Activated CD8-positive, alpha-beta memory T cell treated with anti-CD3 and anti-CD28 coated beads, Interleukin-2, amount 50 U/mL, for 1 hour (primary cell): ENCODE data around the gene LGMN.

ENCODE experiments used
- DNase-seq: peaks from one replicate; pipeline ENCODE4 v3.0.0-alpha.2; 2020; ENCODE audit errors: extremely low read depth

LGMN gene

DNA sequence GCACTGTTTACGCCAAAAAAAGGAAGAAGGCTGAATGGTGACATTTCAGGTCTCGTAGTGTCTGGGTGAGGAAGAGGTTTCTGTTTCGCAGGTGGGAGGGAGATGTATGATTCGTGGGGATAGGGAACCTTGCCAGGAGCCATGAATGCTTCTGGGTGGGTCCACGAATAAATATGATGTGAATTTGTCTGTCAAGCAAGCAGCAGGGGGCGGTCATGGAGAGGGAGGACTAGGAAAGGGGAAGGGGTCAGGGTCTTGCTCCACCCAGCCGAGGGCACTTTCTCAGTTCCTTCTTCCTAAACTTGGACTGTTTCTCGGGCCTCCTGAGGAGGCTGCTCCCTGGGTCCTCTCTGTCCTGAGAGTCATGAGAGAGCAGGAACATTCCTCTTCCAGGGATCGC, 72.5 kb downstream of the LGMN start:
- no peak for DNase-seq

DNA sequence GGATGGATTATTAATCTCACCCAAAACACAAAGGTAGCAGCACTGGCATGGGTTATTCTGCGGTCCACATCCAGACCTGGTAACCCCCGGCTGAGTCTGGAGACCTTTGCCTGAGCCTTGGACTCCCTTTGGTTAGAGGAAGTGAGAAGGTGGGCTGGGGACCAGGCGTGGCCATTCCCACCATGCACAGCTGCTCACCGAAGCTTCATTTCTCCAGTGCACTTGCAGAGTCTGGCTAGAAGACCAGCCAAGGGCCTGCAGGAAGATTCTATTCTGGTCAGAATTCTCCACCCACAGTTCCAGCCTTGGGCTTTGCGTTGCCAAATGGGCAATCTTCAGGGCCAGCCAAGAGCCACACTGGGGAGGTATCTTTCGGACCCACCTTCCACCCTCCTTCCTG, 73.0 kb downstream of the LGMN start:
- no peak for DNase-seq

DNA sequence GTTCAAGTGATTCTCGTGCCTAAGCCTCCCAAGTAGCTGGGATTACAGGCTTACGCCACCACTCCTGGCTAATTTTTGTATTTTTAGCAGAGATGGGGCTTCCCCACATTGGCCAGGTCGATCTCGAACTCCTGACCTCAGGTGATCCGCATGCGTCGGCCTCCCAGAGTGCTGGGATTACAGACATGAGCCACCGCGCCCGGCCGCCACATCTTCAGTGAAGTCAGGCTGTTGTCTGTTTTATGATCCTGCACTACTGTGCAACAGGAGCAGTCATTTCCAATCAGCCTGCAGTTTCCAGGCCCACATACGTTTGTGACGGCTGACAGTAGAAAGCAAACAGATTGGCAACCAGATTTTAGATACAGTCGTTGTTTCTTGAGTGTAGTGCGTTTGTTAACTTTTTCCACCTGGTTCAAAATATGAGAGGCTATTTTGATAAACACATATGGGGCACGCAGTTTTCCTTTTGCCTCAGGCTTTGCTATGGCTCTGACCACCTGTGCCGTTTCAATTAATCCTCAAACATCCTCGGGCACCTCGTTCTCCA, 74.8 kb downstream of the LGMN start:
- DNase-seq = no peak

DNA sequence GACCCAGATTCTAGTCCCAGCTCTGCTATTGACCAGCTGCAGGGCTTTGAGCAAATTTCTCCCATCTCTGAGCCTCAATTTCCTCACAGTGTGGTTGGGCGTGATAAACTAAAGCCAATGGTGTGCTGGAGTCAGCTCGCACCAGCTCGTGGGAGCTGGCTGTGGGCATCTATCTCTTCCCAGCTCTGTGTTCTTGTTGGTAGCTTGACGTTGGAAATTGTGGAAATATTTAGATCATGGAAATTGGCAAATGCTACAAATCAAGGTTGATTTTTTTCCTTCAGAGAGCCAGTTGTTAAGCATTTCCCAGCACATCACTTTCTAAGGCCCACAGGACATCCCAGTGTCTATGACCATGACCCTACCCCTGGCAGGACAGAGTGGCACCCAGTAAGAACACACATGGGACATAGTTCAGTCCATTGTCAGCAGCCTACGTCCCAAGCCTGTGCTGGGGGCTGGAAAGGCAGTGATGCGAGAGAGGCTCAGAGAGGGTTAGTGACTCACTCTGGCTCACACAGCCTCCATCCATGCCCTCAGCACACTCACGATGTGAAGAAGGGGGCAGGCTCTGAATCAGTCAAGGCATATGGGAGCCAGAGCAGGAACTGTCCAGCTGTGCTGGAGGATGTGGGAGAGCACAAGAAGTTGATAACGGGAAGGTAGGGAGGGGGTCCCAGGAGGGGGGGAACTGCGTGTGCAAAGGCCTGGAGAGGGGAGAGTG, 77.6 kb downstream of the LGMN start:
- no peak for DNase-seq

DNA sequence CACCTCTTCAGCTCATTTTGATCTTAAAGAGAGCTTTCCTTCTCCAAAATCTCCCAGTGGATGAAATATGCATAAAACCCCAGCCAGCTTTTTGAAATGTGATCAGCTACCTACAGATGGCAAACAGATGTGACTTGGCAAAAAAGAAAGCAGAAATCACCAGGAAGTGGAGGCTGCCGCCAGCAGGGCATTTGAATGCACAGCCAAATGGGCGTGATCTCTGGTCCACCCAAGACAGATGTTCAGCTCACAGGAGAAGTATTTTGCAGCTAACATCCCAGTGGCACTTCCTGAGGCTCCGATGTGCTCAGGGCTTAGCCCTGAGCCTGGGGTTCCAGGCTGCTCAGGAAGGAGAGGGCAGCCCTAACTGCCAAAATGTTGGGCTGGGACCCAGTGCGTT, 78.3 kb downstream of the LGMN start:
- DNase-seq = no peak

DNA sequence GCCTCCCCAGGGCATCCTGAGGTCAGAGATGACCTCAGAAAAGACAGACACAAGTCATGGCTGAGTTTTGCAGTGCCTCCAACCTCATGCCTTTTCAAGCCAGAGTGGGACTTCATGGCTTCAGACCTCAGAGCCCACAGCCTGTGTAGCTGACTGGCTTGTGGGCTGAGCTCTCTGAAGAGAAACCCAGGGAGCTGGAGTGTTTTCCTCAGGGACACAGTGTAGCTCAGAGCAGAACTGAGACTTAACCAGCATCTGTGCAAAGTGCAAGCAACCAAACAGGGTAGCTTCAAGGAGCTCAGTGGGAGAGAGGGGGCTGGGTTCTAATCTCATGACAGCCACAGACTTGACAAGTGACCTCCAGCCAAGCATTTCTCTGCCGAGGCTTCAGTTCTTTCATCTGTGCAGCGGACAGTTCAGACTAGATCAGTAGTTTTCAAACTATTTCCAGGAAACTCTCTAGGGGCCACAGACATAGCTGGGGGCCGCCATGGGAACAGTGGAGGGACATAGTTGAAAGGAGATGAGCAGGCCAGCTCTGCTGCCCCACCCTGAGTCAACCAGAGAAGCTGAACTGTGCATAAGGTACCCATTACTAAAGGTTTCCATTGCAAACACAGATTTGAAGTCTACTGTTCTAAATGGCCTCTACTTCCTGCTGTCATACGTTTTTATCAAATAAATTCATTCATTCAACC, 80.0 kb downstream of the LGMN start:
- no peak for DNase-seq

DNA sequence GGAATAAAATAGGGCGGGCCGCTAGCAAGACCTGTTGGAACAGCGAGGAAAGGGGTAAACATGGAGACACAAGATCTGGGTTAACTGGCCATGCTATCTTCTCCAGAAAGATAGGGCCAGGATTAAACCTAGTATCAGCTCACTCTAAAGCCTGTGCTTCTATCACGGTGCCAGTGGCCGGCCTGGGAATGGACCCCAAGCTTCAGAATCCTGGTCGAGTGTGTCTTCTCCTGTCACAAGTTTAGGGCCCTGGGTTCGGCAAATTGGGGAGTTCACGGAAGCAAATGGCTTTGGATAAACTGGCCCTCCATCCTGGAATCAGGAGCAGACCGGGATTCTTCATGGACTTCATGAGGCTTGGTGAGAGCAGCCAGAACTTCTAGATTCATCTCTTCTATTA, 82.2 kb downstream of the LGMN start:
- DNase-seq = no peak

DNA sequence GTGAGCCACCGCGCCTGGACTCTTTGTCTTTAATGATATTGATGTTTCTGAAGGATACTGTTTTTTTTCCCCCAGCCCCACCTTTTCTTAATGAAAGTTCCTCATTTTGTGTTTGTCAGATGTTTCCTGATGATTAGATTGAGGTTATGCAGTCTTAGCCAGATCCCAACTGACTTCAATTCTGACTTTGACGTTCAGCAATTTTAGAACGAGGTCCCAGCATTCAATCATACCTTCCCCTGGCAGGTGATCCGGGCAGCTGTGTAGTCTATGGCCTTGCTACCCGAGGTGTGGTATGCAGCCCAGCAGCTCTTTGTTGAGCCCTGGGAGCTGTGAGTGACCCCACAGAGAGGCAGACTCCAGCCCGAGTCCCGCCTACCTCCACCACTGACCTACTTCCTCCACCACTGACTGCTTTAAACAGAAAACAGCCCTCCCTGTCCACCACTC, 82.7 kb downstream of the LGMN start:
- DNase-seq = no peak

DNA sequence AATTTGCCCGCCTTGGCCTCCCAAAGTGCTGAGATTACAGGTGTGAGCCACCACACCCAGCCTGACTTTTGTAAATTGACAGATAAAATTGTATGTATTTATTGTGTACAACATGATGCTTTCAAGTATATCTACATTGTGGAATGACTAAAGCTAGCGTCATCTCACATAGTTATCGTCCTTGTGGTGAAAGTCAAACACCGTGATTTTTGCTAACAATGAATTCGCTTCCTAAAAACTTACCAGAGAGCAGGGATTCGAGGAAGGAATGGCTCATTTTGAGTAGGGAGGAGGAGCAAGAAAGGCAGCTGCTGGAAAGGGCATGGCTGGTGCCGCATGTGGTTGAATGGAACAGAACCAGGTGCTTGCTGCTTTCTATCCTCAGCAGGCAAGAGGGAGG, 85.4 kb downstream of the LGMN start:
- DNase-seq = no peak

DNA sequence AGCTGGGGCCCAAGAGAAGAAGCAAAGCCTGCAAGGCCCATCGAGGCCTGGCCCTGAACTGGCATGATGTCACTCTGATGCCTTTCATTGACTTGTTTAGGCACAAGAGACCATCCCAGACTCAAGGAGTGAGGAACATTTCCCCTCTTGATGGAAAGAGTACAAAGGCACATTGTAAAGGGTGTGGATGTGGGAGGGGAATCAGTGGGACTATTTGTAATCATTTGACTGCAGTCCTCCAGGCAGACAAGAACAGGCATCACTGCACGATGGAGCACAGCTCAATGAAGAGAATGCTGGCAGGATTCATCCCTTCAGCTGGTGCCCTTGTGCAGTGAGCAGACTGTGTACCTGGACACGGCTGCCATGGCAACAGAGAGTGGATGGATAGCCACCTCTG, 87.9 kb downstream of the LGMN start:
- no peak for DNase-seq

DNA sequence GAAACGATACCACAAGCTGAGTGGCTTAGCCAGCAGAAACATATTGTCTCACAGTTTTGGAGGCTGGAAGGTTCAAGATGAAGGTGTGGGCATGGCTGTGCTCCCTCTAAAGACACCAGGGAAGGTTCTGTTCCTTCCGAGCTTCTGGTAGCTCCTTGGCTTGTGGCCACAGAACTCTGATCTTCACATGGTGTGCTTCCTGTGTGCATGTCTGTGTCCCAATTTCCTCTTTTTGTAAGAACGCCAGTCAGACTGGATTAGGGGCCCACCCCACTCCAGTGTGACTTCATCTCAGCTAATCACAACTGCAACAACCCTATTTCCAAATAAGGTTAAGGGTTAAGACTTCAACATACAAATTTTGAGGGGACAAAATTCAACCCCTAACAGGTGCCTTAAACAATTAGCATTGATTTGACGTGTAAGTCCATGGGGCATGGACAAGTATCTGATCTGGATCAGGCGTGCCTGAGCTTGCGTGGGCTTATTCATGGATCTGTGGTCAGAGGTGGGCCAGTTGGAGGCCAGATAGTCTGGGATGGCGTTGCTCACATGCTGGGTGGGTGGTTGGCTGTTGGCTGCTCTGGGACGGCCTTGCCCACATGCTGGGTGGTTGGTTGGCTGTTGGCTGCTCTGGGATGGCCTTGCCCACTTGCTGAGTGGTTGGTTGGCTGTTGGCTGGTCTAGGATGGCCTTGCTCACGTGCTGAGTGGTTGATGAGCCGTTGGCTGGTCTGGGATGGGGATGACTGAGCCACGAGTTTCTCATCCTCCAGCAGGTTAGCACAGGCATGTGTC, 88.5 kb downstream of the LGMN start:
- no peak for DNase-seq

DNA sequence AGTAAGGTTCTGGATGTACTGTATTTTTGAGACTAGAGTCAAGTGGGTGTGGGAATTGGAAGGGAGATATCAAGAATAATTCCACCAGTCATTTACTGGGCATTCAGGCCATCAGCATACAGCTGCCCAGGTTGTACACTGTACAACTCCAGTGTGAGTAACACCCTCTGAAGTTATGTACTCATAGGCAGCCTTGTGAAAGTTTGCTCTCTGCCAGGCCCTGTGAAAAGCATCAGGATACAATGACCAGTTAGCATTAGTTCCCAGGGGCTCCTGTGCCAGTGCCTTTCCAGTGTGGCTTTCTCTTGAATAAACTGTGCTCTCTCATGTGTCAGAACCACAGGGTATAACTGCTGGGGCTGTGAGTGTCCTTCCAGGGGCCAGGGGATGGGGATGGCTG, 89.7 kb downstream of the LGMN start:
- DNase-seq = no peak

DNA sequence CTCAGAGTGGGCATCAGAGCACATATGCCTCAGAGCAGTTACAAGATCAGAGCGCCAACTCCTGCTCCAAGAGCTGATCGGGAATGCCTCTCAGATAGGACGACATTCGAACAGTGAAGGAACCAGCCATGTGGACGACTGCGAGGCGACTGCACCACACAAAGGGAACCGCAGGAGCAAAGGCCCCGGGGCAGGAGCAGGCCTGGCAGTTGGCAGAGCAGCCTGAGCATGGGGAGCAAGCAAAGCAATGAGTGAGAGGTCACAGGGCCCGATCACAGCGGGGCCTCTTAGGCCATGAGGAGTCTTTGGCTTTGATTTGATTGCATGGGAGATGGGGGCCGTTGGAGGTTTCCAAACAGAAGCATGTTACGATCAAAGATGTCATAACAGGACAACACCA, 90.3 kb downstream of the LGMN start:
- DNase-seq = no peak

DNA sequence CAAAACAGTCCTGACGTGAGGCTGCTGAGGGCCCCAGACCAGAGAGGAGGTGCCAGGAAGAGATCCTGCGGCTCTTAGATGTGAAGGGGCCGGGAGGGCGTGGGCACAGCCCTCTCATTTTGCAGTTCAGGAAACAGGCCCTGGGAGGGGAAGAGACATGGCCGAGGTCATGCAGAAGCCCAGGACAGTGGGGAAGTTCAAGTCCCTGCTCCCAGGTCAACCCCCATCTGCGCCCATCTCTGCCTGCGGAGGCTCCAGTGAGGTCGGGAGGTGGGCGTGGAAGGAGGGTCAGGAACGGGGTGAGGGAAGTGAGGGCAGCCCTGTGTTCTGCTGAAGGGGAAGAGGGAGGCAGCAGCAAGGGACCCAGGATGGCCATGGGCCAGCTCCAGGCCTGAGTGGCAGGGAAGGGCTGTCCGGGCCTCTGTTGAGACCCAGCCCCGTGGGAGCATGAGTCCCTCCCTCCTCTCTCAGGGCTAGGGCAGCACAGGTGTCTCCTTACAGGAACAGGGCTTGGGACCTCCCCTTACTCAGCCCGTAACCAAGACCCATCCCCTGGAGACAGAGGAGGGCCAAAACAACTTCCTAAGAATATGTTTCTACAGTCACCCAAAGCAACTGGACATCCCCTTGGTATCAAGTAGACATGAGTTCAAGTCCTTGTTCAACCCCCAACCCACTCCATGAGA, 90.8 kb downstream of the LGMN start:
- DNase-seq = no peak

DNA sequence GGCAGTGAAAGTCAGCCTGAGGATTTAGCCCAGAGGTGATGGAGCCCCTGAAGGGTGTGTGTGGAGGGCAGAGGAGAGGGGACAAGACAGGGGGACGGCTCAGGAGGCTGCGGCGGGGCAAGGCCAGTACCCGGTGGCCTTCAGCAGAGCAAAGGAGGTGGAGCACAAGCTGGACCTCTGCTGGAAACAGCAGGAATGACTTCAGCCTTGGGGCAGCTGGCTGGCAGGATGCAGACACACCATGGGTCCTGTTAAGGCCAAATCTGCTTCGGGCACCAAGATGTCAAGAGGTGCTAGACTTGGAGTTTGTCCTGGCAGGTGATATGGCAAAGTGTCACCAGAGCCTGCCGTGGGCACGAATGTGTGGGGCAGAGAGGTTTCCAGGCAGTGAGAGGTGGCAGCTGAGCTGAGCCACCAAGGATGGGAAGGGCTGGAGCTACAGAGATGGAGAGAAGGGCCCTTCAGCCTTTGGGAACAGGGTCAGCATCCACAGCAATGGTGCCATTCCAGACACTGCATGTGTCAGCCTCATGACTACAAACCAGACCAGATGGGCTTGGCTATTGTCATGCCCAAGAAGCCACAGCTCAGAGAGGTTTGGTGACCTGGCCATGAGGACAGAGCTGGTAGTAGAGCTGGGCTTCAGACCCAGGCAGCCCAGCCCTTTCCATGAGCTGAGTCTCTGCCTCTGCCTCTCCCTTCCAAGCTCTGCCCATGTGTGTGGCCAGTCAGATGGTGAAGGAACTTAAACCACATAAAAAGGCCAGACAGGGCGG, 91.9 kb downstream of the LGMN start:
- no peak for DNase-seq

DNA sequence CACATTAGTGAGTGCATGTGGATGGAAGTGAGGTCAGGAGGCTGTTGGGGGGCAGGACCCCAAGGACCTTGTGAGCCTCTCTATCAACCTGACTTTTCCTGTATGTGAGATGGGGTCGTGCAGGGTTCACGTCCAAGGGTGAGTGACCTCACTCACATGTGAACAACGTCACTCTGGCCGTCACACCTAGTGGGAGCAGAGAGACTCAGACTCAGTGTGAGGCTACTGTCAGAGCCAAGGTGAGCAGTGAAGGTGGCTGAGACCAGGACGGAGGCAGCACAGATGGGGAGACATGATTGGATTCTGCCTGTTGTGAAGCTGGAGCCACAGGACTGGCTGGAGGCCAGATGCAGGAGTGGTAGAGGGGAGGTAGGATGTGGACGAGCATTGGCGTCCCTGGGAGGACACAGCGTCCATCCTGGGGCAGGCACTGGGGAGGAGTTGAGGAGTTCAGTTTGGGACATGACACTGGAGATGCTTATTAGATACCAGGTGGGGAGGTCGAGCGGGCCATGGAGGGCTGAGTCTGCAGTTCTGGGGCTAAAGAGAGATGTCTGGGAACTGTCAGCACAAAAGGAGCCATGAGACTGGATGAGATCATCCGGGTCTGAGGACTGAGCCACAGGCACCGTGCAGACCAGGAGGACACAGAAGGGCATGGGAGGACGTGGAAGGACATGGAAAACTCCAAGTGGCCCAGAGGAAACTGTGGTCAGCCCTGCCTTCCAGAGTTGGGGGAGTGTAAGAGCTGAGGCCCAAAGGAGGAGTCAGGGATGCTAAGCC, 92.8 kb downstream of the LGMN start:
- no peak for DNase-seq

DNA sequence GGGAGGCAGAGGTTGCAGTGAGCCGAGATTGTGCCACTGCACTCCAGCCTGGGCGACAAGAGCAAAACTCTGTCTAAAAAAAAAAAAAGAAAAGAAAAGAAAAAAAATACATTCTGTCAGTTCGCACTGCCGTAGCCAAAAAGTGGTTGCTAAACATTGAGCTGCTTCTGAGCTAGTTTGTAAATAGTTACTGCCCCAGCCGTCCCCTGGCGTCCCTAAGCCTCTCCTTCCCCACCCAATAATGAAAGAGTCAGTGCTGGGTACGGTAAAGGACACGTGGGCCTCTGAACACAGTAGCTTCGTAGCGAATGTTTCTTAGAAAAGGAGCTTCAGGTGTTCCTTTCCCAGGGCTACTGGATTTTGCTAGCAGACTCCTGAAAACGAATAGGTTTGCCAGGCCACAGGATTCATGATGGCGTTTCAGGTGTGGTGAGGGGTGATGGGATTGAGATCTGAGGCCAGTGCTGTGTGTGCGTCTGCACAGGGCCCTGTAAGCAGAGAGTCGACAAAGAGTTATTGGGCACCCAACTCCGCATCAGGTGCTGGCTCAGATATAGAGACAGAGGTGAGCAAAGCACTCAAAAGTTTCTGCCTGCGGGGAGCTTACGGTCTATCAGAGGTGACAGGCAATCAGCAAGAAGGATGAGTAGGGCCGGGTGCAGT, 94.1 kb downstream of the LGMN start:
- DNase-seq = no peak
